HepG2 (cell line): ENCODE results near the gene ATG9A. TPM values are rescaled to one million over a fixed set of nuclear protein-coding genes. Genes with fewer than 3 reads are reported as not detected.

Experiments used
- ATF3 ChIP-seq: sonication (generic); formaldehyde crosslinking; IDR thresholded peaks from 2 replicates; pipeline ENCODE4 v1.4.0; 2020; ENCODE audit warnings: missing genetic modification reagents
- ATRX ChIP-seq: sonication (generic); formaldehyde crosslinking; IDR thresholded peaks from 2 replicates; pipeline ENCODE4 v1.4.0; 2020; ENCODE audit warnings: missing genetic modification reagents, borderline replicate concordance
- BHLHE40 ChIP-seq: IDR thresholded peaks from 2 replicates; pipeline ENCODE4 v1.6.1; 2011; ENCODE audit warnings: low read length, improper control_type of control experiment
- CBFB ChIP-seq: sonication (generic); formaldehyde crosslinking; IDR thresholded peaks from 2 replicates; pipeline ENCODE4 v1.4.0; 2020; ENCODE audit warnings: missing genetic modification reagents
- EP300 ChIP-seq, 3 experiments: sonication (generic) in 1 of 3; formaldehyde crosslinking in 1 of 3; IDR thresholded peaks; 2 replicates each; pipeline versions ENCODE4 v1.5.1 to v1.6.1; 2011 to 2020; ENCODE audit warnings: low read depth in 2 of 3, low read length in 2 of 3, borderline replicate concordance in 1 of 3, improper control_type of control experiment in 1 of 3, mild to moderate bottlenecking in 1 of 3, missing genetic modification reagents in 1 of 3, moderate library complexity in 1 of 3
- FOXP1 ChIP-seq, 2 experiments: fragments of 450-650 bp in 1 of 2; IDR thresholded peaks; 2 replicates each; pipeline ENCODE4 v1.6.1; 2017 to 2018; ENCODE audit warnings: antibody characterized with exemption in 1 of 2
- JUN ChIP-seq: sonication (generic); formaldehyde crosslinking; IDR thresholded peaks from 2 replicates; pipeline ENCODE4 v1.4.0; 2020; ENCODE audit warnings: mild to moderate bottlenecking, missing genetic modification reagents
- KLF11 ChIP-seq: IDR thresholded peaks from 2 replicates; pipeline ENCODE4 v1.6.1; 2016; ENCODE audit warnings: missing compliant biosample characterization
- KMT2A ChIP-seq: sonication (generic); formaldehyde crosslinking; IDR thresholded peaks from 2 replicates; pipeline ENCODE4 v1.4.0; 2020; ENCODE audit warnings: missing genetic modification reagents
- MED8 ChIP-seq: sonication (generic); formaldehyde crosslinking; IDR thresholded peaks from 2 replicates; pipeline ENCODE4 v1.8.1; 2023; ENCODE audit warnings: mild to moderate bottlenecking, missing genetic modification reagents; ENCODE audit not compliant: insufficient replicate concordance
- NONO ChIP-seq, 2 experiments: fragments of 450-650 bp in 1 of 2; sonication (generic) in 1 of 2; formaldehyde crosslinking in 1 of 2; IDR thresholded peaks in 1 of 2; conservative IDR thresholded peaks in 1 of 2; 2 replicates each; pipeline versions ENCODE4 v1.6.1 to v1.8.0; 2017 to 2022; ENCODE audit warnings: mild to moderate bottlenecking in 1 of 2, missing genetic modification reagents in 1 of 2, moderate library complexity in 1 of 2
- NR1H2 ChIP-seq: sonication (generic); formaldehyde crosslinking; IDR thresholded peaks from 2 replicates; pipeline ENCODE4 v1.8.1; 2022; ENCODE audit warnings: low read depth, missing genetic modification reagents, borderline replicate concordance
- PPARG ChIP-seq: conservative IDR thresholded peaks from 2 replicates; pipeline ENCODE4 v1.6.1; 2016; ENCODE audit warnings: missing biosample characterization, missing genetic modification reagents
- SMARCE1 ChIP-seq: fragments of 450-650 bp; IDR thresholded peaks from 2 replicates; pipeline ENCODE4 v1.6.1; 2017; ENCODE audit warnings: borderline replicate concordance
- SP140L ChIP-seq: sonication (generic); formaldehyde crosslinking; IDR thresholded peaks from 2 replicates; pipeline ENCODE4 v1.4.0; 2020; ENCODE audit warnings: missing genetic modification reagents, borderline replicate concordance
- ZBTB2 ChIP-seq: sonication (generic); formaldehyde crosslinking; IDR thresholded peaks from 2 replicates; pipeline ENCODE4 v1.8.0; 2022; ENCODE audit warnings: low read depth, missing genetic modification reagents
- ZBTB20 ChIP-seq: sonication (generic); formaldehyde crosslinking; IDR thresholded peaks from 2 replicates; pipeline ENCODE4 v1.8.1; 2023; ENCODE audit warnings: missing genetic modification reagents, low read depth, mild to moderate bottlenecking, borderline replicate concordance
- ZKSCAN1 ChIP-seq: fragments of 150-350 bp; IDR thresholded peaks from 2 replicates; pipeline ENCODE4 v1.6.1; 2014; ENCODE audit warnings: low read length
- ZNF121 ChIP-seq: sonication (generic); formaldehyde crosslinking; IDR thresholded peaks from 2 replicates; pipeline ENCODE4 v1.5.0; 2020; ENCODE audit warnings: mild to moderate bottlenecking, missing genetic modification reagents
- ZNF331 ChIP-seq: sonication (generic); formaldehyde crosslinking; IDR thresholded peaks from 2 replicates; pipeline ENCODE4 v1.4.0; 2020; ENCODE audit warnings: missing genetic modification reagents
- ZNF350 ChIP-seq: sonication (generic); formaldehyde crosslinking; IDR thresholded peaks from 2 replicates; pipeline ENCODE4 v1.4.0; 2020; ENCODE audit warnings: mild to moderate bottlenecking, low read depth, missing genetic modification reagents, borderline replicate concordance
- ZNF367 ChIP-seq: sonication (generic); formaldehyde crosslinking; IDR thresholded peaks from 2 replicates; pipeline ENCODE4 v1.4.0; 2020; ENCODE audit warnings: missing genetic modification reagents, borderline replicate concordance
- ZNF589 ChIP-seq: sonication (generic); formaldehyde crosslinking; conservative IDR thresholded peaks from 2 replicates; pipeline ENCODE4 v1.8.0; 2022; ENCODE audit warnings: mild to moderate bottlenecking, moderate library complexity, missing genetic modification reagents
- ZNF615 ChIP-seq: sonication (generic); formaldehyde crosslinking; IDR thresholded peaks from 2 replicates; pipeline ENCODE4 v1.5.0; 2020; ENCODE audit warnings: mild to moderate bottlenecking, missing genetic modification reagents, borderline replicate concordance
- polyA plus RNA-seq, 8 experiments: library from polyadenylated mRNA; depleted of rRNA in 3 of 8; stranded (reverse) in 7 of 8; unstranded in 1 of 8; fragments of >200 nt; fragmentation: Illumina TruSeq in 4 of 8; extraction: Trizol in 4 of 8; gene quantifications; 2 replicates each; pipeline versions ENCODE4 v1.2.1 to v1.2.3, GENCODE V29; 2011 to 2016; ENCODE audit warnings: low read depth in 4 of 8, missing spikeins in 1 of 8, mixed read lengths in 1 of 8; ENCODE audit not compliant: insufficient read depth in 1 of 8
- total RNA-seq, 5 experiments: library from RNA; depleted of rRNA; stranded (reverse); fragments of >200 nt; fragmentation: Illumina TruSeq; extraction: Trizol; gene quantifications; 2 replicates each; pipeline ENCODE4 v1.2.3, GENCODE V29; 2016; ENCODE audit warnings: low read depth in 1 of 5
- TF ChIP-seq, protein P1 (sequence below): IDR thresholded peaks from 2 replicates; pipeline ENCODE4 v1.6.1; 2016; ENCODE audit warnings: missing compliant biosample characterization, missing genetic modification reagents, borderline replicate concordance
- TF ChIP-seq, protein P2 (sequence below): sonication (generic); formaldehyde crosslinking; IDR thresholded peaks from 2 replicates; pipeline ENCODE4 v1.8.1; 2023; ENCODE audit warnings: mild to moderate bottlenecking, inconsistent platforms, moderate library complexity, missing genetic modification reagents, borderline replicate concordance

ATG9A gene
- total and polyA plus RNA-seq, 2 of the 13 experiments (the other 11 are each of a cell fraction or from before 2014, with no cell fraction given), result 35.0 to 131 TPM

DNA sequence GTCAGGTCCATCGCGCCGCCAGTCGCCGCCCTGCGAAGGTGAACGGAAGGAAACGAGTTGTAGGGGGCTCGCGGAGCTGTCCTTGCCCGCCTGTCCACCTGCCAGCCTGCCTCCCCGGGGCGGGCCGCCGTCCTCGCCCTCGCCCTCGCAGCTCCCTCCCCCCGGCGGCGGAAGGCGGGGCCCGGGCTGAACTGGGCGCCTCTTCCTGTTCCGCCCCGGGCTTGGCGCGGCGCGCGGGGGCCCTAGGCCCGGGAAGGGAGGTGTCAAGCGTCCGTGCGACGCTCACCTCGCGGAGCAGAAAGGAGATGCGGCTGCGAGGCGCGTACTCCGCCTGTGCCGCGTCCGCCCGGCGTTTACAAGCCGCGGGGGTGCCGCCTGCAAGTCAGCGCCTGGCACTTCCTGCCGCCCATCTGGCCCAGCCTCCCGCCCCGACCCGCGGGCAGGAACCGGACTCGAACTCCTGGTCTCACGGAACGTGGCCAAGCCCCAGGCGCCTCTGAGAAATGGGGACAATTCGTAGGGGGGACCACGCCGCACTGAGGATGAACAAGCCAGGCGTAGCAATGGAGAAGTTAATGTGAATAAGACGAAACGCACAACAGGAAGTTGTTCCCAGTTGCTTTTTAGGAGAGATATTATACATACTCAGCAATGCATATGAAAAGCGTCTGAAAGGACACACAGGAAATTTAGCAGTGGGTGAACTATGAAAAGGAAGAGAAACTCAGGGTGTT, 52.5 kb downstream of the ATG9A start, which contains the start of gene CNPPD1 (continued):
- TF ChIP-seq ZBTB2 (CRISPR knock-in tag) (peak; percentile 99), ZNF331 (peak; percentile 89), EP300 (IDR thresholded peaks at IDR 0.05; ENCODE audit: low read depth in 2 of 2, low read length in 2 of 2) (peak in 1 of 2 experiments; percentile 56; a peak in 2 of 4 replicates), EP300 (CRISPR knock-in tag; IDR thresholded peaks at IDR 0.05; ENCODE audit: borderline replicate concordance) (peak; percentile 44; the same call in 1 of the 2 replicates), JUN (CRISPR knock-in tag) (0 out of 2 replicates have a peak, but pooled peaks have one; percentile 30), ZNF615 (CRISPR knock-in tag) (no peak), CBFB (peak; percentile 90), NONO (IDR thresholded peaks at IDR 0.05) (no peak), NONO (CRISPR knock-in tag; conservative IDR thresholded peaks at IDR 0.05) (peak; percentile 96), SP140L (CRISPR knock-in tag) (no peak), ZBTB20 (CRISPR knock-in tag) (peak; percentile 79), ZNF589 (peak; percentile 99), ZNF350 (CRISPR knock-in tag) (no peak; the same call in none of the 2 replicates), ZNF367 (CRISPR knock-in tag) (peak; percentile 93), ZKSCAN1 (no peak), KLF11 (no peak), PPARG (CRISPR knock-in tag) (peak; percentile 69), ATF3 (peak; percentile 71; the same call in 1 of the 2 replicates), NR1H2 (peak; percentile 94), ATRX (CRISPR knock-in tag) (no peak), FOXP1 (IDR thresholded peaks at IDR 0.05) (no peak), FOXP1 (CRISPR knock-in tag; IDR thresholded peaks at IDR 0.05) (peak; percentile 45), KMT2A (CRISPR knock-in tag) (peak; percentile 79), BHLHE40 (peak; percentile 60; the same call in 1 of the 2 replicates), ZNF121 (peak; percentile 82), MED8 (CRISPR knock-in tag) (peak; percentile 97), SMARCE1 (no peak)
- TF ChIP-seq, protein P1, sequence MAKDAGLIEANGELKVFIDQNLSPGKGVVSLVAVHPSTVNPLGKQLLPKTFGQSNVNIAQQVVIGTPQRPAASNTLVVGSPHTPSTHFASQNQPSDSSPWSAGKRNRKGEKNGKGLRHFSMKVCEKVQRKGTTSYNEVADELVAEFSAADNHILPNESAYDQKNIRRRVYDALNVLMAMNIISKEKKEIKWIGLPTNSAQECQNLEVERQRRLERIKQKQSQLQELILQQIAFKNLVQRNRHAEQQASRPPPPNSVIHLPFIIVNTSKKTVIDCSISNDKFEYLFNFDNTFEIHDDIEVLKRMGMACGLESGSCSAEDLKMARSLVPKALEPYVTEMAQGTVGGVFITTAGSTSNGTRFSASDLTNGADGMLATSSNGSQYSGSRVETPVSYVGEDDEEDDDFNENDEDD (CRISPR knock-in tag), result peak; percentile 99
- TF ChIP-seq, protein P2, sequence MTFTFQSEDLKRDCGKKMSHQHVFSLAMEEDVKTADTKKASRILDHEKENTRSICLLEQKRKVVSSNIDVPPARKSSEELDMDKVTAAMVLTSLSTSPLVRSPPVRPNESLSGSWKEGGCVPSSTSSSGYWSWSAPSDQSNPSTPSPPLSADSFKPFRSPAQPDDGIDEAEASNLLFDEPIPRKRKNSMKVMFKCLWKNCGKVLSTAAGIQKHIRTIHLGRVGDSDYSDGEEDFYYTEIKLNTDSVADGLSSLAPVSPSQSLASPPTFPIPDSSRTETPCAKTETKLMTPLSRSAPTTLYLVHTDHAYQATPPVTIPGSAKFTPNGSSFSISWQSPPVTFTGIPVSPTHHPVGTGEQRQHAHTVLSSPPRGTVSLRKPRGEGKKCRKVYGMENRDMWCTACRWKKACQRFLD, result peak; percentile 91; the same call in 1 of the 2 replicates
